Prostate gland (tissue), 2 donors: ENCODE measurements around the gene VAC14.
A peak's percentile ranks its signal among the peaks of the same experiment; 100 is the strongest.

Experiments used
- CTCF ChIP-seq, 4 experiments: fragments of 200-600 bp in 2 of 4; fragments of 450-650 bp in 2 of 4; sonication (generic) in 2 of 4; IDR thresholded peaks; 1 replicate in 3 of 4; 2 replicates in 1 of 4; pipeline ENCODE4 v1.5.1; 2016 to 2019; ENCODE audit warnings: antibody characterized with exemption in 4 of 4, mild to moderate bottlenecking in 2 of 4, moderate library complexity in 2 of 4
- POLR2A ChIP-seq: fragments of 450-650 bp; IDR thresholded peaks from one replicate; pipeline ENCODE4 v1.6.1; 2016; ENCODE audit warnings: antibody characterized with exemption, mild to moderate bottlenecking

DNA sequence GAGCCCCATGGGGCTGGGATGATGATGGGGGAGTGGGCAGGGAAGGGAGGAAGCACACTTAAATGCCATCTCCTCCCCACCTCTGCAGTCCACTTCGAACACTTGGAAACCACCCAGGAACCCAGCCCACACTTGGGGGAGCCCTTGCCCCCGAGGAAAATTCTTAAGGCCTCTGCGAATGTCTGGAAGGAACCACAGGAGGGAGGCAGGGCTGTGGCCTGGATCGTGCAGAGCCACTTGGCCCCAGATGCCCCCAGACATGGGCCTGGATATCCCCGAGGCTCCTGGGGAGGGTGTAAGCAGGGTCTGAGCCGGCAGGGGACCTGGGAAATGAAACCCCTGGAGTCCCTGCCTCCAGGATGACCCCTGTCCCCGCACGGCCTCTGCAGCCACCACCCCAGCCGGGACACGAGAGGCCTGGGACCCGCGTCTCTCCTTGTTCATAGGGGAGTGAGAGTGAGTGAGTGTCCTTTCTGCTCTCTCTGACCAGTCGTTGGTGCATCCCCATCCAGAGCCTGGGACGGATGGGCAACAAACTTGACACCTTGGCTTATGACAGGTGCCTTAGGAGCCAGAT, 103.3 kb downstream of the VAC14 start:
- TF ChIP-seq CTCF (IDR thresholded peaks at IDR 0.05) (peak in 1 of 4 experiments; percentile 3), POLR2A (no peak)
